OCI-LY7 (cell line): ENCODE measurements around the gene SLC22A7. TPM values are rescaled to one million over a fixed set of nuclear protein-coding genes. Genes with fewer than 3 reads are reported as not detected.

Experiments
- BruUV-seq: library from RNA; stranded (reverse); fragments of 400-500 nt; replicated peaks from 2 replicates; lab custom pipeline; 2021; lab: Mats Ljungman, UMichigan
- CTCF ChIA-PET: fragments of 300-600 bp; sonication (Branson Sonifier 250); formaldehyde crosslinking; loops from one replicate; lab custom pipeline; 2022; ENCODE audit warnings: antibody characterized with exemption; ENCODE audit not compliant: unreplicated experiment; lab: Charles Lee
- POLR2A ChIA-PET: fragments of 300-600 bp; sonication (Branson Sonifier 250); formaldehyde crosslinking; loops from one replicate; lab custom pipeline; 2022; ENCODE audit warnings: antibody characterized with exemption; lab: Charles Lee
- DNase-seq: peaks from one replicate; pipeline ENCODE4 v3.0.0-alpha.2; 2015; ENCODE audit warnings: low spot score
- H2AFZ ChIP-seq: fragments of 200-600 bp; sonication (generic), shearing (Covaris generic); 2 replicates; pipeline ENCODE4 v1.6.1; 2014; ENCODE audit warnings: mild to moderate bottlenecking, antibody characterized with exemption, low read length, moderate library complexity
- H3K27ac ChIP-seq: fragments of 200-600 bp; sonication (generic); 2 replicates; pipeline ENCODE4 v1.5.1; 2014; ENCODE audit warnings: mixed run types, low read depth, mild to moderate bottlenecking, moderate library complexity, low read length, inconsistent platforms; ENCODE audit not compliant: poor library complexity, severe bottlenecking
- H3K36me3 ChIP-seq: fragments of 200-600 bp; sonication (generic); 2 replicates; pipeline ENCODE4 v1.6.1; 2014; ENCODE audit warnings: mild to moderate bottlenecking, antibody characterized with exemption, low read length, moderate library complexity, mixed read lengths; ENCODE audit not compliant: insufficient read depth
- H3K4me1 ChIP-seq: fragments of 200-600 bp; sonication (generic); 2 replicates; pipeline ENCODE4 v1.5.1; 2014; ENCODE audit warnings: mild to moderate bottlenecking, low read length; ENCODE audit not compliant: insufficient read depth, poor library complexity, severe bottlenecking
- H3K4me2 ChIP-seq: fragments of 200-600 bp; sonication (generic); 2 replicates; pipeline ENCODE4 v1.6.1; 2014; ENCODE audit warnings: mild to moderate bottlenecking, low read length
- H3K4me3 ChIP-seq: fragments of 200-600 bp; sonication (generic); 2 replicates; pipeline ENCODE4 v1.5.1; 2014; ENCODE audit warnings: mild to moderate bottlenecking, low read depth, low read length; ENCODE audit not compliant: poor library complexity, severe bottlenecking
- H3K79me2 ChIP-seq: fragments of 200-600 bp; sonication (generic); 2 replicates; pipeline ENCODE4 v1.6.1; 2016; ENCODE audit warnings: low read depth, mild to moderate bottlenecking, low read length, moderate library complexity, mixed read lengths; ENCODE audit not compliant: insufficient read depth
- H3K9me2 ChIP-seq: fragments of 200-600 bp; sonication (generic); 2 replicates; pipeline ENCODE4 v1.6.1; 2016; ENCODE audit warnings: mild to moderate bottlenecking, low read length, mixed read lengths; ENCODE audit not compliant: insufficient read depth
- H3K9me3 ChIP-seq: fragments of 200-600 bp; sonication (generic); 2 replicates; pipeline ENCODE4 v1.6.1; 2014; ENCODE audit warnings: mild to moderate bottlenecking, mixed run types, low read length, mixed read lengths
- H4K20me1 ChIP-seq: fragments of 200-600 bp; sonication (generic); 2 replicates; pipeline ENCODE4 v1.6.1; 2014; ENCODE audit warnings: mild to moderate bottlenecking, antibody characterized with exemption, low read length, moderate library complexity, mixed read lengths; ENCODE audit not compliant: insufficient read depth
- EZH2phosphoT487 ChIP-seq: fragments of 200-600 bp; sonication (generic); IDR thresholded peaks from 2 replicates; pipeline ENCODE4 v1.6.1; 2018; ENCODE audit warnings: low read depth, borderline replicate concordance, mild to moderate bottlenecking, mixed run types, antibody characterized with exemption, low read length, moderate library complexity, mixed read lengths
- intact Hi-C: fragments of 100-400 bp; cut with micrococcal nuclease; formaldehyde crosslinking; loops from one replicate; pipeline ENCODE4 v1.10.0; 2022; ENCODE audit not compliant: unreplicated experiment
- total RNA-seq, 2 experiments: library from RNA; depleted of rRNA in 1 of 2; stranded (reverse); fragments of >200 nt in 1 of 2; shearing (Covaris generic) in 1 of 2; gene quantifications; 2 replicates each; pipeline ENCODE4 v1.2.3, GENCODE V29; 2014 to 2022
- TF ChIP-seq, protein P1 (sequence below): fragments of 200-600 bp; sonication (generic); conservative IDR thresholded peaks from 2 replicates; pipeline ENCODE4 v1.5.1; 2014; ENCODE audit warnings: mild to moderate bottlenecking, antibody characterized with exemption, low read length, moderate library complexity, mixed read lengths

Gene SLC22A7
- total RNA-seq, 2 experiments from 2014 or later = not detected

DNA sequence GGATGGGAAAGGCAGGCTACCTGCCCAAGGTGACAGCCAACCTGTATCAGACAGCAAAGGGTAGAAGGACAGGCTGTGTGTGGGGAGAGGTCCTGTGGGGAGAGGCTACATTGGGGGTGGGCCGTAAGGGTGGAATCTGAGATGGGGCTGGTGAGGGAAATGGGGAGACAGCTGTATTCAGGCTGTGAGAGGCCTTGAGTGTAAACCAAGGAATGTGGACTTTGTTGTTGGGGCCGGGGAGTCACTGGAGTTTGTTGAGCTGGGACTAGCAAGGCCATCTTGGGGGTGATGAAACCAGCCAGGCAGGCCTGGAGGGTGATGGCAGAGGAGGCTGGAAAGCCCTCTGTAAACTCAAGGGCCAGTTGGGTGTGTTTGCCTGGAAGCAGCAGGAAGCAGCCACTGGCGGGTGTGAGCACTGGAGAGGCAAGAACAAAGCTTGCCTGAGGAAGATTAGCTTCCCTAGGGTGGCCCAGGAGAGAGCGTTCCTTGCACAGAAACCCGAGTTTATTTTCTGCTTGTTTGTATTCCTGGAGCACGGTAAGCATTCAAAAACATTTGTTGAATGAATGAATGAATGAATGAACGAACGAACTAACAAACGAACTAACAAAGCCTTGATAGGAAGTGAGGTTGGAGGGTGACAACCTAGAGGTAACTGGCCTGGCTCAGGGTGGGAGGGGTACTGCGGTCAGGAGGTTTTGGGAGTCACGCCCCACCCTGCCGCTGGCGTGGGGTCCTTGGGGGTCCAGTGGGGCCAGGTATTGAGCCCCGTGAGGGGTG lies 35.9 kb upstream of the SLC22A7 start:
- Histone ChIP-seq H3K4me2 (no peak overlapping the region), H3K4me3 (no peak overlapping the region), H3K79me2 (no peaks in the 10 kb centered on the region), H3K4me1 (no peaks in the 10 kb centered on the region), H4K20me1 (no peaks in the 10 kb centered on the region), H2AFZ (no peak overlapping the region), H3K9me2 (no peaks in the 10 kb centered on the region), H3K27ac (no peak overlapping the region), H3K9me3 (no peaks in the 10 kb centered on the region), H3K36me3 (no peaks in the 10 kb centered on the region)
- ChIA-PET CTCF (no interaction called here), POLR2A (interaction anchor here (0.6 kb wide), 1 partner anchor 160 kb away, joined by 3 read pairs; no protein-coding TSS in a partner anchor)
- no peak for DNase-seq
- TF ChIP-seq EZH2phosphoT487 = no peak
- TF ChIP-seq, protein P1, sequence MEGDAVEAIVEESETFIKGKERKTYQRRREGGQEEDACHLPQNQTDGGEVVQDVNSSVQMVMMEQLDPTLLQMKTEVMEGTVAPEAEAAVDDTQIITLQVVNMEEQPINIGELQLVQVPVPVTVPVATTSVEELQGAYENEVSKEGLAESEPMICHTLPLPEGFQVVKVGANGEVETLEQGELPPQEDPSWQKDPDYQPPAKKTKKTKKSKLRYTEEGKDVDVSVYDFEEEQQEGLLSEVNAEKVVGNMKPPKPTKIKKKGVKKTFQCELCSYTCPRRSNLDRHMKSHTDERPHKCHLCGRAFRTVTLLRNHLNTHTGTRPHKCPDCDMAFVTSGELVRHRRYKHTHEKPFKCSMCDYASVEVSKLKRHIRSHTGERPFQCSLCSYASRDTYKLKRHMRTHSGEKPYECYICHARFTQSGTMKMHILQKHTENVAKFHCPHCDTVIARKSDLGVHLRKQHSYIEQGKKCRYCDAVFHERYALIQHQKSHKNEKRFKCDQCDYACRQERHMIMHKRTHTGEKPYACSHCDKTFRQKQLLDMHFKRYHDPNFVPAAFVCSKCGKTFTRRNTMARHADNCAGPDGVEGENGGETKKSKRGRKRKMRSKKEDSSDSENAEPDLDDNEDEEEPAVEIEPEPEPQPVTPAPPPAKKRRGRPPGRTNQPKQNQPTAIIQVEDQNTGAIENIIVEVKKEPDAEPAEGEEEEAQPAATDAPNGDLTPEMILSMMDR = no peak
- intact Hi-C loops = no loop called here
- BruUV-seq = no TSS peak

DNA sequence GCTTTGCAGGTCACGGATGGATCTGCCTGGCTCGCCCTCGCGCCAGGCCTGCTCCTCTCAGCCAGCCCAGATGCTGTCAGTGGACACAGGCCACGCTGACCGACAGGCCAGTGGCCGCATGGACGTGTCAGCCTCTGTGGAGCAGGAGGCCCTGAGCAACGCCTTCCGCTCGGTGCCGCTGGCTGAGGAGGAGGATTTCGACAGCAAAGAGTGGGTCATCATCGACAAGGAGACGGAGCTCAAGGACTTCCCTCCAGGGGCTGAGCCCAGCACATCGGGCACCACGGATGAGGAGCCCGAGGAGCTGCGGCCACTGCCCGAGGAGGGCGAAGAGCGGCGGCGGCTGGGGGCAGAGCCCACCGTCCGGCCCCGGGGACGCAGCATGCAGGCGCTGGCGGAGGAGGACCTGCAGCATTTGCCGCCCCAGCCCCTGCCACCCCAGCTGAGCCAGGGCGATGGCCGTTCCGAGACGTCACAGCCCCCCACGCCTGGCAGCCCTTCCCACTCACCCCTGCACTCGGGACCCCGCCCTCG lies 35.2 kb upstream of the SLC22A7 start:
- POLR2A ChIA-PET = no interaction called here

More for the DNA sequence above, 35.2 kb upstream of the SLC22A7 start:
- Histone ChIP-seq H3K4me2 (no peak overlapping the region), H3K4me1 (no peaks in the 10 kb centered on the region), H4K20me1 (no peaks in the 10 kb centered on the region), H3K79me2 (no peaks in the 10 kb centered on the region), H3K4me3 (no peak overlapping the region), H3K36me3 (no peaks in the 10 kb centered on the region), H3K9me2 (no peaks in the 10 kb centered on the region), H2AFZ (no peak overlapping the region), H3K27ac (no peak overlapping the region), H3K9me3 (no peaks in the 10 kb centered on the region)
- intact Hi-C loops = loop anchor here (1.0 kb wide), 2 partner anchors 134 to 243 kb away; no protein-coding TSS in a partner anchor
- BruUV-seq = no TSS peak
- no peak for DNase-seq
- no peak for TF ChIP-seq EZH2phosphoT487
- TF ChIP-seq, protein P1 = no peak
- CTCF ChIA-PET = no interaction called here
